Hepatocyte (in vitro differentiated cells): Measurements from ENCODE around the gene MYO3B.

Source experiments
- EZH2 ChIP-seq: fragments of 200-600 bp; sonication (generic); IDR thresholded peaks from 2 replicates; pipeline ENCODE4 v1.6.1; 2016; ENCODE audit warnings: antibody characterized with exemption, mild to moderate bottlenecking, borderline replicate concordance
- TF ChIP-seq, protein P1 (sequence below): fragments of 200-600 bp; sonication (generic); IDR thresholded peaks from 2 replicates; pipeline ENCODE4 v1.5.1; 2016; ENCODE audit warnings: antibody characterized with exemption, mild to moderate bottlenecking; ENCODE audit not compliant: poor library complexity

- TF ChIP-seq, protein P1, sequence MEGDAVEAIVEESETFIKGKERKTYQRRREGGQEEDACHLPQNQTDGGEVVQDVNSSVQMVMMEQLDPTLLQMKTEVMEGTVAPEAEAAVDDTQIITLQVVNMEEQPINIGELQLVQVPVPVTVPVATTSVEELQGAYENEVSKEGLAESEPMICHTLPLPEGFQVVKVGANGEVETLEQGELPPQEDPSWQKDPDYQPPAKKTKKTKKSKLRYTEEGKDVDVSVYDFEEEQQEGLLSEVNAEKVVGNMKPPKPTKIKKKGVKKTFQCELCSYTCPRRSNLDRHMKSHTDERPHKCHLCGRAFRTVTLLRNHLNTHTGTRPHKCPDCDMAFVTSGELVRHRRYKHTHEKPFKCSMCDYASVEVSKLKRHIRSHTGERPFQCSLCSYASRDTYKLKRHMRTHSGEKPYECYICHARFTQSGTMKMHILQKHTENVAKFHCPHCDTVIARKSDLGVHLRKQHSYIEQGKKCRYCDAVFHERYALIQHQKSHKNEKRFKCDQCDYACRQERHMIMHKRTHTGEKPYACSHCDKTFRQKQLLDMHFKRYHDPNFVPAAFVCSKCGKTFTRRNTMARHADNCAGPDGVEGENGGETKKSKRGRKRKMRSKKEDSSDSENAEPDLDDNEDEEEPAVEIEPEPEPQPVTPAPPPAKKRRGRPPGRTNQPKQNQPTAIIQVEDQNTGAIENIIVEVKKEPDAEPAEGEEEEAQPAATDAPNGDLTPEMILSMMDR = no peak
- TF ChIP-seq EZH2 = no peak
Measured at GRCh38 chr2:170291474-170291873, 113.5 kb downstream of the MYO3B start.
